B cell (primary cell): Measurements from ENCODE around the gene SH3RF1. TPM values are rescaled to one million over a fixed set of nuclear protein-coding genes. Genes with fewer than 3 reads are reported as not detected.

Experiments
- ATAC-seq: fragments of 200-7000 bp; cut with Tn5 transposase; one replicate; pipeline ENCODE4 v1.10.0; 2021; ENCODE audit warnings: low read depth, mild to moderate bottlenecking, moderate number of reproducible peaks, moderate library complexity
- CTCF ChIA-PET: fragments of 350-600 bp; sonication (Branson Sonifier 250); formaldehyde crosslinking; loops from one replicate; lab custom pipeline; 2021; ENCODE audit warnings: antibody characterized with exemption, inconsistent platforms; lab: Charles Lee
- POLR2A ChIA-PET: fragments of 350-600 bp; sonication (Branson Sonifier 250); formaldehyde crosslinking; loops from one replicate; lab custom pipeline; 2021; ENCODE audit warnings: antibody characterized with exemption; lab: Charles Lee
- DNase-seq: peaks from one replicate; pipeline ENCODE4 v3.0.0; 2013
- H2AFZ ChIP-seq: 2 replicates; pipeline ENCODE4 v1.6.1; 2012; ENCODE audit warnings: mild to moderate bottlenecking, low read depth, low read length; ENCODE audit not compliant: insufficient read depth, poor library complexity, severe bottlenecking
- H3K27ac ChIP-seq, 2 donors: 1 replicate in 1 of 2; 2 replicates in 1 of 2; pipeline ENCODE4 v1.5.1; 2012 to 2013; ENCODE audit warnings: low read length in 2 of 2, mild to moderate bottlenecking in 2 of 2, moderate library complexity in 1 of 2
- H3K27me3 ChIP-seq, 4 experiments: fragments of 200-600 bp in 1 of 4; sonication (generic) in 1 of 4; replicated peaks in 1 of 4; 1 replicate in 2 of 4; 2 replicates in 2 of 4; pipeline versions ENCODE4 v1.6.1 to v1.7.0; 2013 to 2016; ENCODE audit warnings: low read length in 3 of 4, mild to moderate bottlenecking in 2 of 4, mixed read lengths in 1 of 4, moderate library complexity in 1 of 4; ENCODE audit not compliant: insufficient read depth in 4 of 4, control insufficient read depth in 3 of 4; ENCODE audit errors: control extremely low read depth in 1 of 4
- H3K36me3 ChIP-seq, 2 experiments: replicated peaks in 1 of 2; 1 replicate in 1 of 2; 2 replicates in 1 of 2; pipeline versions ENCODE4 v1.6.1 to v1.7.1; 2013; ENCODE audit warnings: low read length in 1 of 2; ENCODE audit not compliant: insufficient read depth in 2 of 2, control insufficient read depth in 1 of 2; ENCODE audit errors: control extremely low read depth in 1 of 2, extremely low read depth in 1 of 2
- H3K4me1 ChIP-seq, 2 donors: fragments of 200-600 bp in 1 of 2; sonication (generic) in 1 of 2; 1 replicate in 1 of 2; 2 replicates in 1 of 2; pipeline versions ENCODE4 v1.5.1 to v1.6.1; 2013 to 2017; ENCODE audit warnings: low read length in 2 of 2; ENCODE audit not compliant: control insufficient read depth in 2 of 2, insufficient read depth in 2 of 2
- H3K4me2 ChIP-seq: replicated peaks from 2 replicates; pipeline ENCODE3; 2012; ENCODE audit warnings: mild to moderate bottlenecking, low read depth, low read length; ENCODE audit not compliant: poor library complexity, severe bottlenecking
- H3K4me3 ChIP-seq, 5 experiments: fragments of 200-600 bp in 1 of 5; sonication (generic) in 1 of 5; 1 replicate in 3 of 5; 2 replicates in 2 of 5; pipeline versions ENCODE4 v1.5.1 to v1.7.0; 2011 to 2016; ENCODE audit warnings: low read length in 4 of 5, mild to moderate bottlenecking in 4 of 5, low read depth in 2 of 5, control low read depth in 1 of 5, moderate library complexity in 1 of 5; ENCODE audit not compliant: insufficient read depth in 1 of 5; ENCODE audit errors: control extremely low read depth in 1 of 5, extremely low read depth in 1 of 5
- H3K79me2 ChIP-seq: fragments of 200-600 bp; sonication (generic); one replicate; pipeline ENCODE4 v1.6.0; 2016; ENCODE audit warnings: low read length; ENCODE audit not compliant: control insufficient read depth, insufficient read depth
- H3K9ac ChIP-seq: fragments of 200-600 bp; sonication (generic); 2 replicates; pipeline ENCODE4 v1.6.1; 2017; ENCODE audit warnings: mild to moderate bottlenecking, low read length, moderate library complexity
- H3K9me3 ChIP-seq, 3 donors: one replicate each; pipeline versions ENCODE4 v1.6.1 to v1.7.1; 2013; ENCODE audit warnings: low read length in 2 of 3; ENCODE audit not compliant: control insufficient read depth in 2 of 3, insufficient read depth in 1 of 3; ENCODE audit errors: control extremely low read depth in 1 of 3
- H4K20me1 ChIP-seq: 2 replicates; pipeline ENCODE4 v1.6.0; 2012; ENCODE audit warnings: mild to moderate bottlenecking, low read length; ENCODE audit not compliant: insufficient read depth, control insufficient read depth, poor library complexity, severe bottlenecking
- H3K27ac Mint-ChIP-seq: one replicate; pipeline ENCODE4 v1.8.0; 2021; ENCODE audit warnings: mixed read lengths
- H3K27me3 Mint-ChIP-seq: one replicate; pipeline ENCODE4 v1.8.0; 2021; ENCODE audit warnings: mixed read lengths
- H3K4me1 Mint-ChIP-seq: one replicate; pipeline ENCODE4 v1.8.0; 2021; ENCODE audit warnings: mixed read lengths
- H3K4me3 Mint-ChIP-seq: one replicate; pipeline ENCODE4 v1.8.0; 2021; ENCODE audit warnings: mixed read lengths
- H3K9me3 Mint-ChIP-seq: one replicate; pipeline ENCODE4 v1.8.0; 2022; ENCODE audit warnings: mixed read lengths; ENCODE audit not compliant: insufficient read depth
- CTCF ChIP-seq: fragments of 200-600 bp; IDR thresholded peaks from one replicate; pipeline ENCODE4 v1.8.0; 2022; ENCODE audit warnings: antibody characterized with exemption, mild to moderate bottlenecking
- EZH2 ChIP-seq: IDR thresholded peaks from 2 replicates; pipeline ENCODE4 v1.6.1; 2012; ENCODE audit warnings: borderline replicate concordance, low read depth, mild to moderate bottlenecking, moderate library complexity, low read length; ENCODE audit not compliant: insufficient read depth, poor library complexity, severe bottlenecking
- WGBS: methylation state at CpG from one replicate; pipeline ENCODE4 v1.1.5; 2013; ENCODE audit warnings: missing lambda C conversion rate; ENCODE audit not compliant: insufficient coverage; 5-methylcytosine and 5-hydroxymethylcytosine counted together
- intact Hi-C: fragments of 100-400 bp; cut with micrococcal nuclease; formaldehyde crosslinking; loops from one replicate; pipeline ENCODE4 v1.10.0; 2022
- polyA plus RNA-seq: library from polyadenylated mRNA; depleted of rRNA; stranded (reverse); fragments of >200 nt; gene quantifications from 2 replicates; pipeline ENCODE4 v1.2.3, GENCODE V29; 2012
- total RNA-seq, 2 donors: library from RNA; stranded (reverse); fragments of 120-200 nt in 1 of 2; gene quantifications; 1 replicate in 1 of 2; 2 replicates in 1 of 2; pipeline versions ENCODE4 v1.2.3 to v1.2.4, GENCODE V29; 2013 to 2022

SH3RF1 gene
- total and polyA plus RNA-seq, 2 donors (not counting 1 experiment from before 2014, with no cell fraction given) = 2.0 to 5.4 TPM

DNA sequence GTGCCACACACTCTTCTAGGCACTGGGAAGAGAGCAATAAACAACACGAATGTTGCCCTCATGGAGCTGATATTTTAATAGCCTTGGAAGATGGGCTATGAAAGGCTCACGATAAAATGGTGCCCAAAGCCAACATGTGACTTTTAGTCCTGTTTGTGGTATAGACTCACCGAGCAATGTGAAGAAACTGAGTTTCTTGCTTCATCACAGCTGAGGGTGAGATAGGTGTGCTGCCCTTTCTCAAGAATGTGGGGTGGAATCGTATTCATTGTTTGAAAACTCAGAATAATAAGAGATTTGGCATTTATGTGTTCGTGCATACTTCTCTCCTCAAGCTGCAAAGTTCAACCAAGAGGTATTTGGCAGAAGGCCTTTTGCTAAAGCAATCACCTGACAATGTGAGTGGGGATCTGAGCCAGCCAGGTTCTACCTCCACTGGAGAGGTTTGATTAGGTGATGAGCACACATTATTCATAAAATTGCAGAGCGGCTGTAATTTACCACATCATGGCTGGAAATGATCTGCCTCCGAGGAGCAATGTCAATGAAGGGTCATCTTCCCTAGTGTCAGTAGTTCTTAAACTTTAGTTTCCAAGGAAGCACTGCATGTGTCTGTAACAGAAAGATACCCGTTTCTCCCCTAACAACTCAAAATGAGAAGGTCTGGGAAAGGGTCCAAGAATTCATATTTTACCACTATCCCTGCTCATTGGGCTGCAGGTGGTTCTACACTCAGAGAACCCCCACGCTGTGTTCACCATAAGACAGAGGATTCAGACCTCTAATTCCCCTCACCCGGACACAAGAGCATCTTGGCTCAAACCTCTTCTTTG lies 218.8 kb downstream of the SH3RF1 start:
- Mint-ChIP-seq H3K27me3 (peaks cover 16% of the 10 kb centered on the region), H3K4me1 (no peaks in the 10 kb centered on the region), H3K27ac (no peak overlapping the region), H3K4me3 (no peak overlapping the region), H3K9me3 (no peaks in the 10 kb centered on the region)
- ChIA-PET POLR2A (no interaction called here), CTCF (no interaction called here)
- Histone ChIP-seq H3K4me3 (no peak overlapping the region), H3K79me2 (no peaks in the 10 kb centered on the region), H3K4me1 (no peaks in the 10 kb centered on the region), H4K20me1 (no peaks in the 10 kb centered on the region), H3K27me3 (no peaks in the 10 kb centered on the region), H3K36me3 (no peaks in the 10 kb centered on the region), H2AFZ (no peak overlapping the region), H3K4me2 (no peak overlapping the region), H3K9ac (no peak overlapping the region), H3K9me3 (no peaks in the 10 kb centered on the region), H3K27ac (no peak overlapping the region)
- TF ChIP-seq EZH2 = no peak
- TF ChIP-seq CTCF = no peak
- ATAC-seq (no peak), DNase-seq (no peak)
- intact Hi-C loops = no loop called here
- WGBS = 97% methylated on average over 4 of the region's 10 CpGs
